Measurements from ENCODE around the gene SORBS2.
"Not testable (repeated sequence)": the region's sequence is repeated elsewhere in the genome, so short reads cannot be mapped to it uniquely, and the experiment has no call there.

SORBS2 gene

DNA sequence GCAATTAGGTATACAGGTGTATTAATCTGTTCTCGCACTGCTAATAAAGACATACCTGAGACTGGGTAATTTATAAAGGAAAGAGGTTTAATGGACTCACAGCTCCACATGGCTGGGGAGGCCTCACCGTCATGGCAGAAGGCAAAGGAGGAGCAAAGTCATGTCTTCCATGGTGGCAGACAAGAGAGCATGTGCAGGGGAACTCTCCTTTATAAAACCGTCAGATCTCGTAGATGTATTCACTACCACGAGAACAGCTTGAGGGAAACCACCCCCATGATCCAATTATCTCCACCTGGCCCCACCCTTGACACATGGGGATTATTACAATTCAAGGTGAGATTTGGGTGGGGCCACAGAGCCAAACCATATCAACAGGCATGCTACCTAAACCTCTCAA, 97.5 kb downstream of the SORBS2 start:
- DNase-seq (ENCODE audit: low read depth in 2 of 2), result not testable (repeated sequence)

DNA sequence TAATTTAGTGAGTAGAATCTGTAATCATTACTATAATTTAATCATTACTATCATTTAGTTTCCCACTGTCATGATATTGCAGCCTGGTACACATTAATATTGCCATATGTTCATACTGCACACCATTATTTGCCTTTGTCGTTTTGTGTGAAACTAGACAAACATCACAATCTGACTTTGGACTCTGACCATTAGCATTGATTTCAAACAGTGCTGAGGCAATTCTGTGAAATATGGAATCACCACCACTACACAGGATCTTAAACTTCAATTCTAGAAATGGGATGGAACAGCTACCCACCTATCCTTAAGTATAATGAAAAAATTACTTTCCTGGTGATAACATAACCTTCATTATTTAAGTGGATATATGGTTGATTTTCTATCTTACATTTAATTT, 98.3 kb downstream of the SORBS2 start:
- DNase-seq (ENCODE audit: low read depth in 2 of 2), result no peak

DNA sequence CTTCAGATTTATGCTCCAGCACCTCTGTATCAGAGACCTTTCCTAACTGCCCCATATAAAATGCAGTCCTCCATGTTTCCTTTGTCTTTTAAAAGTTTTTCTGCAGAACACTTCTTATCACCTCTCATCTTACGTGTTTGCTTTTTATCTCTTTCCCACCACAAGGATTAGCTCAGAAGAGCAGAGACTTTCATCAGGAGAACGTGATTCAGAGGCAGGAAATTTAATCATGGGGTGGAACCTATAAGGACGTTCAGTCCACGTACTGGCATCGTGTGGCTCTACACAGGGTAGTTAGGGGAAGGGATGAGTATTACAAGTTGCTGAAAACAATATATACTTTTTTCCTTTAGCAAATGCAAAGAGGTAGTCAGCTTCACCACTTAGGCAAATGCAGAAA, 98.7 kb downstream of the SORBS2 start:
- no peak for DNase-seq (ENCODE audit: low read depth in 2 of 2)

DNA sequence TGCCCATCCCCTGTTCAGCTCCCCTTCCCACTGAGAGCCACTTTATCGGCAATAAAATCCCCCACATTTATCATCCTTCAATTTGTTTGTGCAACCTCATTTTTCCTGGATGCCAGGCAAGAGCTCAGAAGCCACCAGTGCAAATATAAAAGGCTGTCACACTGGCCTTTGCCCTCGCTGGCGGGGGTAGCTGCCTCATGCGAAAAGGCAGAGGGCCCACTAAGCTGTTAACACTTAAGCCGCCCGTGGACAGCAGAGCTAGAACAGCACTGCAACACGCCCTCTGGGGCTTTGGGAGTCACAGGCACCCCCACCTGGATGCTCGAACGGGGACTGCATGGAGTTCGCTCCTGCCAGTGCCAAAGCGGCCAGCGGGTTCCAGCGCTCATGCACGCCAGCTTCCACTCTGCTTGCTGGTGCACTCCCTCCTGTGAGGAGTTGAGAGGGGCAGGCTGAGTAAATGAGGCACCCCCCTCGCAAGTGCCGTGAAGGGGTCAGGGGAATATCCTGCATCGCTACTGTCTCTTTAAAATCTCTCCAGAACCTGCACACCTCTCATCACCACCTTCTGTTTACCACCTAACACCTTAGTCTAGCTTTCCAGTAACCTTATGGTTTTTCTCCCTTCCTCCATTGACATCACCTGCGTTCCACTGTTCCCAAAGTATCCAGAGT, 99.5 kb downstream of the SORBS2 start:
- no peak for DNase-seq (ENCODE audit: low read depth in 2 of 2)

DNA sequence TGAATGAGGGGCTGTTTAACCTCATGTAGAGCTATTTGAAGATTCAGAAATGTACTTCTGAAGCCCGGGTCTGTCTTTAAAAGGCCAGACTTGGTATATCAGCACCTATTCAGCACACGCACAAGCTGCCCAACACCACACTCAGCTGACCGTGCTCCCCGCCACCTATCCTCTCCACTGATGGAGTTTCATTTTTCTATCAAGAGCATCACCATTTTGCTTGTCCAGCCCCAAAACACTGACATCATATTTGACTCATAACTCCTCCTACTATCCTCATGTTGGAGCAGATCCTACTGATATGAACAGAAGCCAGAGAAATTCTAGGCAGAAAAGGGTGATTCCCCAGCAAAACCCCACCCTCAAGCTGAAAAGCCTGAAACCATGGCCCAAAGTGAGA, 100.3 kb downstream of the SORBS2 start:
- DNase-seq (ENCODE audit: low read depth in 2 of 2), result no peak

DNA sequence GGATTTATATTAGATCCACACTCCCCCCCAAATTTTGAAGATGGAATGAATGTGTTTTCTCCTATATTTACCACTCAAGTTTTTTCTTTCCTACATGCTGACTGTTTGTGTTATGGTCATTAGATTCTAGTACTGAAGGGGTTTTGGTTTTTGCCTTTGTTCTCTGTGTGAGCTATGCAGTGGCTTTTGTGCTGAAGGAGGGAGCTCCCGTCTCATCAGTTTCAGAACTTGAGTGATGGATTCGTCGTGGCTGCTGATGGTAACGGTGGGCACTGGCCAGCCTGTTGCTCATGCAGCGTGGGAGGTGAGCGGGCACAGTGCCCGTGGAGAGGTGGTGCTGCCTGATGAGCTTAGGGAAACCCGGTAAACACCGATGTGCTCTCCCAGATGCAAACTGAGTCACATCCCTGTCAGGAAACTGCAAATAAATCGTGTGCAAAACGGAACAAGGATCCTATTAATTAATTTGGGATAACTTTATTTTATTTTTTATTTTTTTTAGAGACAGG, 101.5 kb downstream of the SORBS2 start:
- no peak for DNase-seq (ENCODE audit: low read depth in 2 of 2)

DNA sequence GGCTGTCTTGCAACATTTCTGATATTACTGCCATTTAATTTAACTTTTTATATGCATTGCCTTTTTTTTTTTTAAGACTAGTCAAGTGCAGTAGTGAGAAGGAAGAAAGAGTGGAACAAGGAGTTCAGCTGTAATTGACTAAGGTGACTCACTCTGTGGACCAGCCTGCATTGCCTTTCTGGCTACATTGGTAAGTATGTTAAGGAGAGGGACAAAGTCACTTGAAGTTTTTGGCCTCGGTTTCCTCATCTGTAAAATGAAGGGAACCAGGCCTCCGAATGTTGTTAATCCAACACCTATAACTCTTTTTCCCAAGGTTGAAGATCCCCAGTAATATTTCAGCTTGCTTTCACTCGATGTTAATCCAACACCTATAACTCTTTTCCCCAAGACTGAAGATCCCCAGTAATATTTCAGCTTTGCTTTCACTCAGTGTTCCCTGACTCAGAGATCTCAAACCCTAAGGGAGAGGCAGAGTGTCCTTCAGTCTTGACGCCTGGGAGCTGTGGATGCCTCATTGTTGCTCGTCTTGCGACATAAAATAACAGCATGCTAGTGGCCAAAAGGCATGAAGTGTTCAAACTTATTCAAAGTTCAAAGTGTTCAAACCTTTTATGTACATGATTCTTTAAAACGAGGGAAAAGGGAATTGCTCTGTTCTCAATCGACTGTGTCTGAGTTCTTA, 102.0 kb downstream of the SORBS2 start:
- no peak for DNase-seq (ENCODE audit: low read depth in 2 of 2)

DNA sequence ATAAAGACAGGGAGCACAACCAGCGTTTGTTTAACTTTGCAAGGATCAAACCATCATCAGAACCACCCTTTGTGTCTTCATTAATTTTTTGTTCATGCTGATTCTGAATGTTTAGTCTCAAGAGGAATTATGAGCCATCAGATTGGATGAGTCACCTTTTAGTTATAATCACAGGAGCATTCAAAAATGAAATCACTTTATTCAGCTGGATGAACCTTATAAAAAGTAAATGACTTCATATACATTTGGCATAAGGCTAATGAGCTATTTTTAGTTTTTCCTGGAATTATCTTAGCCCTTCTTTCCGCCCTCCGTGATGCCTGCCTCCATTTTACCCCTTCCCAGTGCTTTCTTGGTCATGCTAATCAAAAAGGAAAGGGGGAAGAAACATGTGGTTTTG, 103.6 kb downstream of the SORBS2 start:
- DNase-seq (ENCODE audit: low read depth in 2 of 2), result no peak

DNA sequence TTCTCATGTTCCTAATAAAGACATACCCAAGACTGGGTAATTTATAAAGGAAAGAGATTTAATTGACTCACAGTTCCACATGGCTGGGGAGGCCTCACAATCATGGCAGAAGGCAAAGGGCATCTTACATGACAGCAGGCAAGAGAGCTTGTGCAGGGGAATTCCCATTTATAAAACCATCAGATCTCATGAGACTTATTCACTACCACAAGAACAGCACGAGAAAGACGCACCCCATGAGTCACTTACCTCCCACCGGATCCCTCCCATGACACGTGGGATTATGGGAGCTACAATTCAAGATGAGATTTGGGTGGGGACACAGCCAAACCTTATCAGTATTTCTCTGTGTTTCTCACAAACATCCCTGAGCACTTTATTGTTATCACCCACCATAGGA, 104.4 kb downstream of the SORBS2 start:
- DNase-seq (ENCODE audit: low read depth in 2 of 2), result not testable (repeated sequence)

DNA sequence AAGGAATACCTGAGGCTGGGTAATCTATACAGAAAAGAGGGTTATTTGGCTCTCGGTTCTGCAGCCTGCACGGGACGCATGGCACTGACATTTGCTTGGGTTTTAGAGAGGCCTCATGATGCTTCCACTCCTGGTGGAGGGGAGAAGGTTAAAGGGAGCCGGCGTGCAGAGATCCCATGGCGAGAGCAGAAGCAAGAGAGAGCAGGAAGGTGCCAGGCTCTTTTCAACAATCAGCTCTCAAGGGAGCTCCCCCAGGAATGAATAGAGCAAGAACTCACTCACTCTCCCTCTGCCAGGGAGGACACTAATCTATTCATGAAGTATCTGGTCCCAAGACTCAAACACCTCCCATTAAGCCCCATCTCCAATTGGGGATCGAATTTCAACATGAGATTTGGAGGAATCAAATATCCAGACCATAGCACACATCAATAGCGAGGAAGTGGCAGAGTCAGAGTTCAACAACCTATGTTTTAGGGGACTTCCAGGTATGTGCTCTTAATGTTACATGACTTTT, 109.8 kb downstream of the SORBS2 start:
- DNase-seq (ENCODE audit: low read depth in 2 of 2), result no peak

DNA sequence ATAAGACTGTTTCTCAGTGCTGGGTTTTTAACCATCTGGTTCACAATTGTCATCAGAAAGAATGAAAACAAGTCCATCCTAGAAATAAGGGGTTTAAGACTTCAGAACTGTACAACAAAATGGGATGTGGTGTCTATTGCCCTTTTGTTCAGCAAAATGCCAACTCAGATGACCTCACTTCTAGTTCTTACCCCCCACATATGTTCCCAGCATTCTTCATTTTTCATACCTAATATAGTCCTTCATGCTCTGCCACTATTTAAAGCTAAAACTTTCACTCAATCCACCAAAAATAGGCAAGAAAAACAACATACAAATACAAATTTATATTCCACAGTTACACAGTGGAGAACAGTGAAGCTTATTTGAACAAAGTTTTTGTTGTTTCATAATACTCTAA, 111.4 kb downstream of the SORBS2 start:
- DNase-seq (ENCODE audit: low read depth in 2 of 2), result no peak

DNA sequence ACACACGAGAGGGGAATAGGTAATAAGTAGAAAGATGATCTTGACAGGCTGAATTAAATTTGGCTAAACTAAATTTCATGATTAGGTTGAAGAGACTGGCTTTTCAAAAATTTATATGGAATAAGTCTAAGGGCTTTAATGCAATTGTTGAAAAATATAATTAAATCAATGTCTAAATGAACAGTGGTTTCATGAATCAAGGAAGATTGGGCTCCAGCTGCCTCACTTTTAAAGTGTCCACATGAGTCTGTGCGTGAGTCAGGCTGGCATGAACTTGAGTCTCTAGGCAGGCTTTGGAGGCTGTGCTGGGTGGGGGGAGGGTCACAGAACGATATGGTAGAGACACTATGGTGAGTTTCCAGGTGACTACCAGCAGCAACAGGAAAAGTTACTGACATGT, 111.9 kb downstream of the SORBS2 start:
- DNase-seq (ENCODE audit: low read depth in 2 of 2), result no peak

DNA sequence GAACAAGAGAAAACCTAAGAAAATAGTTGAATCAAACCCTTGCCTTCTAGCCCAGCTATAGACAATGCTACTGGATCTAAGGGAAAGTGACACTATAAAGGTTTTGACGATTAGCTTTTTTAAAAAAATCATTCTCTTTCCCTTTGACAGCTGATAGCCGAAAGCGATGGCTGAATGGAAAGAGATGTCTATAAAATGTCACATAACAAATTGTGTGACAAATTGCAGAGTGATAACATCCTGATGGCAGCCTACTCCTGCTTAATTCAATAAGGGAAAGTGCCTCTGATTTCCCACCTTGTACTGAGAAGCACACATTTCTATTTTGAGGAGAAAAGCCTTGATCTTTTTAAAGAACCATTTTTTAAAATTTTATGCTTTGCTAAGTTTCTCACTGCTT, 114.5 kb downstream of the SORBS2 start:
- no peak for DNase-seq (ENCODE audit: low read depth in 2 of 2)

DNA sequence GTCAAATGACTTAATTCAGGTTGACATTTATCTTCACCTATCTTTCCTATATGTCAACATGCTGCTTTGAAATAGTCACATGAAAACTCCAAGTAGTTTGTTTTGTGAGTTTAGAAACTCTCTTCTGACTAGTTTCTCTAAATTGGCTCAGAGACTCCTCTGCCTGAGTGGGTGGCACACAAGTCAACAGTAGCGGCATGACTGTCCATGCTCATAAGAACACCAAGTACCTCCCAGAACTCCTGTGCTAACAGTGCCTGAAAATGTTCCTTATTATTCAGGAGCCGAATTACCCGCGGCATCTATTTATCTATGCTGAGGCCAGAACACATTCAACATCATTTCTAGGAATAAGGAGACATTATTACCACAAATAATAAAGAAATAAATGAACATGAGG, 116.3 kb downstream of the SORBS2 start:
- no peak for DNase-seq (ENCODE audit: low read depth in 2 of 2)

DNA sequence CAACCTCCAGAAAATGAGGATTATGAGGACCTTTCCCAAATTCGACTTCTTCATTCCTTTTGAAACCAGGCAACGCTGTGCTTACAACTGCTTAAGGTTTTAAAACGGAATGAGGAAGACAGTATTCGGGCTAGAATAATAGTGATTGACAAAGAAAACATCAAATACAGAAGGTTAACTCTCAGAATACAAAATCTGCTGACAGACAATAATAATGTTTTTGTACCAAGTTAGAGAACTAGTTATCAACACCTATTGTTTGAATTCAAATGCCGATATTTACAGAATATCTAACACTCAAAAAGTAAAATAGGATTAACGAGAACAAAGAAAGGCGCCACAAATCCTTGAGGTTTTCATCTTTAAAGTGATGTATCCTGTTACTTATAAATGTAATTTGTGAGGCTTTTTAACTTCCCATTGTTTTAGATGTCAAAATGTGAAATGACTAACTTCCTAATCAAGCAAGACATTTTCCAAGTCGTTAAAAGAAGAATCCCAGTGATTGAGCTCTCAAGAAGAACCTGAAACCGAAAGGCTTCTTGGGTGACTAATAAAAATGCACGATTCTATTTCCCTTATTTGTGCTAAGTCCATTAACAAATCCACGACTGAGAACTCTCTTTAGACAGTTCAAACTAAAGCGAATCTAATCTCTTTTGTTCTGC, 118.3 kb downstream of the SORBS2 start:
- DNase-seq (ENCODE audit: low read depth in 2 of 2), result no peak

DNA sequence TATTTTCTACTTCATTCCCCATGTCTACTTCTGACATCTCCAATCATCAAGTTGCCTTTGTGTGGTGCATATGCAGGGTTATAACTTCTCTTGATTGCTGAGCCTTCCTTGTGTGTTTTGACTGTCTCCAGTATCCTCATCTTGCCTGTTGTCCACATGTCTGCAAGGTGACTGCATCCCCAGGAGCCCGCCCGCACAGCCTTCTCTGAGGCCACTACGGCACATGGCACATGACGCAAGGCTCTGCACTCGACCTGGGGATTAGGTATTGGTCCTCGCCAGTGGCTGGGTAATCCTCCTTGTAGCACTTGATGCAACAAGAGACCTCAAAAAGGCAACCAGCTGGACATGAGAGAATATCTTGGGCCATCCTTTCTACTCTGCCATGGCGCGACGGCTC, 122.6 kb downstream of the SORBS2 start:
- DNase-seq (ENCODE audit: low read depth in 2 of 2), result no peak

DNA sequence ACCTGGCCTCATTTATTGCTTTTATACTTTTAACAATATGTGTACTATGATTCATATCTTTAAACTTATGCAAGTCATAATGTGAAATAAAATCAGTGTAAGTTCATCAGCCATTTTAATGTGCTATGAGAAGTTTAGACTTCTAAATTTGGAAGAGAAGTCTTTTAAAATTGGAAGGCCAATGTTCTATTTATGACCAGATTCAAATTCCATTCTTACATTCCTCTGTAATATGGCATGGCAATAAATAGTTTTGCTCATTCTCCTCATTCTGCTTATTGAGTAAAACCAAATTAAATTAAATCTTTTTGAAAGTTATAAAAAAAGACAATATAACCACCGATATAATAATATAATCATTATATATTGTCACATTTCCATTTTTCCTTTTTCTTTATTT, 126.2 kb downstream of the SORBS2 start:
- no peak for DNase-seq (ENCODE audit: low read depth in 2 of 2)

DNA sequence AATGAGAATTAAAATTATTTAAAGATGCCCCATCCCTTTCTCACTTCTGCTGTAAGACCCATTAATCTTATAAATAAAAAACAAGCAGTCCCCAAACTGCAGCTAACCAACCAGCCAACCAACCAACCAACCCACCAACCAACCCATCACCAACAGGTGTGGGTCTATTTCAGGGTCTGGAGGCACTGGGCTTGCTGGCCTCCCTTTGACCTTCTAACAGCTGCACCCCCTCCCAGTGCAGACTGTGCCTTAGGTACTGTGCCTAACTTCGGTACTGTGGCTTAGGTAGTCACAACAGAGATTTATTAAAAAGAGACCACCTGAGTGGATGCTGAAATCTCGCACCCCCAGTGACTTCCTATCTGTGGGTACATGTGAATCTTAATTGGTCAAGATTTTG, 128.1 kb downstream of the SORBS2 start:
- no peak for DNase-seq (ENCODE audit: low read depth in 2 of 2)

DNA sequence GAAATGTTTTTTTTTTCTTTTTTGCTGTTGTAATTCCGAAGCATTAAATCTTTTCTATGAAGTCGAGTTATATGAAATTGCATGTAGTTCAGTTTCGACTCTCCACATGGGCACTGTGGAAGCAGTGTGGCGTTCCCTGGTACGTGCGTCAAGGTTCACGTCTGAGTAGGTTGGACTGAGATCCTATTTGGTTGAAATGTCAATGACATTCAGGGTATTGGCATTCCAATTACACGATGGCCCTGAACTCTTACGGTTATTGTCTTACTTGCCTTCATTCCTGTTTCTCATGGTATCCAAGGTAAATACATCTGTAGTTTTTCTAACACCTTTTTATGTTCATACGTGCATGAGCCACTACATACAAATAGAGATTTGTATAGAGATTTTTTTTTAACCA, 128.8 kb downstream of the SORBS2 start:
- DNase-seq (ENCODE audit: low read depth in 2 of 2), result no peak

DNA sequence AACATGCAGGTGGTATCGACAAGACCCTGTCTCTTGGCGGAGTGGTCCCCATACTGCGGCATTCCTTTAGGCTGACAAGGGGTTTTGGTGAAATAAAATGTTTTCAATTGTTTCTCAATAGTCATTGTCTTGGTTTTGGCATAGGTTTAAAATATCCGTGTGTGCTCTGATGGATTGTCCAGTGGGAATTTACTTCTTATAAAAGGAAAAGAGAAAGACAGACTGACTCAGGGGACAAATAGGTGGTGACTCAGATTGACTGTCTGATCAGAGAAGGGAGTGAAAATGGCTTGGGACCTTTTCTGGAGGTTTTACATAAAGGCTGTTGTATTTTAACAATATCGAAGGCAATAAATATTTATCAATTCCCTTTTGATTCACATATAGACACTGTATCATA, 129.8 kb downstream of the SORBS2 start:
- no peak for DNase-seq (ENCODE audit: low read depth in 2 of 2)

DNA sequence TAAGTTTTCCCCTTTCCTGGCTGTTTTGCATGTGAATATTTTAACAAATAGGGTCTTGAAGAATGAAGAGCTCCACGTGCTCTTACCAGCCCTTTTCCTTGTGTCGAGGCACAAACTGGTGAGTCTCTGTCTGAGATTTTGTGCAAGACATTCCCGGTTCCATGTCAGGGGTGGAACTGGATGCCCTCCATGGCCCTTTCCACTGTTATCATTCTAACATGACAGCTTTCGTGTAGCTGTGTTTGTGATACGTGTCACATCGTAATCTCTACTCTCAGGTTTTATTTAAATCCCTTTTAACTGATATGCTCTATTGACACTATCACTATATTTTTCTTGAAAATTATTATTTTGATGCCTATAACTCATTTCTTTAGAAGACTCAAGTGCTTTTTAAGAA, 130.4 kb downstream of the SORBS2 start:
- DNase-seq (ENCODE audit: low read depth in 2 of 2), result no peak

DNA sequence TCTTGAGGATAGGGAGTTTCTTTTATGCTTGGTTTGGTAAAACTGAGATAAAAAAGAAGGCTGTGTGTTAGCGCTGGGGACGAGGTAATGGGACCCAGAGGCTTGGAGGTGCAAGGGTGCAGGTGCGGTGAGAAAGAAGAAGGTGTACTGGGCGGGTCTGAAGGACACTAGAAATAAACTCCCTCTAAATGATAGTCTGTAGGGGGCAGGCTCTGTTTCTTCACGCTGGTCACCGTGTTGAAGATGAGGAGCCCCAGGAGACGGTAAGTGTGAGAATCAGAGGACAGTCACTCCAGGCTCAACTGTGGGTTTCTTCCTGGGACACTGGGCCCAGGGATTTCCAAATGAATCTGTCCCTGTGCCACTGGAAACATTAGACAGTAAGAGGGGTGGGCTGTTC, 131.4 kb downstream of the SORBS2 start:
- no peak for DNase-seq (ENCODE audit: low read depth in 2 of 2)

DNA sequence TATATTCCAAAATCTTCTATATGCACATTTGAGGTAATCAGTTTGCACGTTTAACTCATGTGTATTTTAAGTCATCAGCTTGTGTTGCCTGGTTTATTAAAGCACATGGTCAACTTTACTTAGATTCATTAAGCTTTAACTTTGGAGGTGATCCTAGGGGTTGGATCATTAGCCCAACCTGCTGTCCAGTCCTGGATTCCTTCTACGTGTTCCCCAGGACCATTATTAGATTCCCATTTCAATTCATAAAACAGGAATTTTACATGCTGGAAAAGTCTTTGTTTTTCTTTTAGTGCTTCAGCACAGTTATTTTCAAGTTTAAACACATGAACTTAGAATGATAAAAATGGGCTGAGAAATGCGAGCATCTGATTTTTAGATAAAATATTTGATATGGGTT, 132.5 kb downstream of the SORBS2 start:
- no peak for DNase-seq (ENCODE audit: low read depth in 2 of 2)

All from stimulated activated CD8-positive, alpha-beta memory T cell treated with anti-CD3 and anti-CD28 coated beads, Interleukin-7, amount 100 ng/mL, for 1 hour (primary cell).